Heart right ventricle (tissue), 16 donors: ENCODE measurements around the gene INTS1. TPM values are rescaled to one million over a fixed set of nuclear protein-coding genes. Genes with fewer than 3 reads are reported as not detected.

Experiments used
- ATAC-seq, 8 donors: fragments of 200-7000 bp; cut with Tn5 transposase; one replicate each; pipeline ENCODE4 v1.9.1; 2020; ENCODE audit warnings: mild to moderate bottlenecking in 8 of 8, moderate library complexity in 8 of 8, moderate number of reproducible peaks in 1 of 8
- DNase-seq, 2 donors: peaks; one replicate each; pipeline ENCODE4 v3.0.0-alpha.2; 2020
- H3K27ac ChIP-seq, 10 donors: fragments of 200-600 bp; sonication (generic) in 2 of 10; one replicate each; pipeline versions ENCODE4 v1.5.0 to v1.8.0; 2020 to 2022; ENCODE audit warnings: mild to moderate bottlenecking in 3 of 10
- H3K27me3 ChIP-seq, 7 donors: fragments of 200-600 bp; one replicate each; pipeline ENCODE4 v1.8.0; 2021 to 2022; ENCODE audit warnings: mild to moderate bottlenecking in 2 of 7
- H3K36me3 ChIP-seq, 9 donors: fragments of 200-600 bp; sonication (generic) in 1 of 9; one replicate each; pipeline versions ENCODE4 v1.5.0 to v1.8.0; 2020 to 2022; ENCODE audit warnings: mild to moderate bottlenecking in 2 of 9
- H3K4me1 ChIP-seq, 9 donors: fragments of 200-600 bp; sonication (generic) in 1 of 9; one replicate each; pipeline versions ENCODE4 v1.5.0 to v1.8.0; 2020 to 2022; ENCODE audit warnings: mild to moderate bottlenecking in 4 of 9
- H3K4me3 ChIP-seq, 10 donors: fragments of 200-600 bp; sonication (generic) in 2 of 10; one replicate each; pipeline versions ENCODE4 v1.5.0 to v1.8.0; 2020 to 2022; ENCODE audit warnings: mild to moderate bottlenecking in 7 of 10, moderate library complexity in 2 of 10
- H3K9me3 ChIP-seq, 11 donors: fragments of 200-600 bp in 10 of 11; sonication (generic) in 2 of 11; one replicate each; pipeline versions ENCODE4 v1.5.0 to v1.8.0; 2013 to 2022; ENCODE audit warnings: mild to moderate bottlenecking in 2 of 11, control low read depth in 1 of 11, moderate library complexity in 1 of 11
- CTCF ChIP-seq, 9 donors: fragments of 200-600 bp; sonication (generic) in 2 of 9; IDR thresholded peaks; one replicate each; pipeline versions ENCODE4 v1.5.0 to v1.8.0; 2021 to 2022; ENCODE audit warnings: antibody characterized with exemption in 9 of 9, mild to moderate bottlenecking in 5 of 9, moderate library complexity in 1 of 9
- WGBS, 2 donors: extraction: QIAGEN DNeasy Blood & Tissue Kit; methylation state at CpG; one replicate each; pipeline ENCODE4 v1.1.7; 2013; ENCODE audit warnings: inconsistent platforms in 1 of 2; 5-methylcytosine and 5-hydroxymethylcytosine counted together
- intact Hi-C, 10 donors: fragments of 100-400 bp; cut with DNase I; formaldehyde crosslinking; loops; one replicate each; pipeline versions ENCODE4 v1.11.1 to v1.14.2; 2022
- polyA plus RNA-seq, 2 donors: library from polyadenylated mRNA; stranded (reverse); fragments of 200-250 nt; gene quantifications; one replicate each; pipeline ENCODE4 v1.2.3, GENCODE V29; 2013
- total RNA-seq, 10 donors: library from RNA; stranded (reverse); fragmentation: NEBNext Ultra II Directional in 3 of 10; extraction: Animal tissue kit (Norgen Biotek cat#: 25700) in 3 of 10; gene quantifications; one replicate each; pipeline versions ENCODE4 v1.2.1 to v1.2.4, GENCODE V29; 2021 to 2023
- donor health status: Arrhythmogenic right ventricular cardiomyopathy.
- donor health status: ischemic (EF 13 %, LVEDD 7.1; RV severe dilation, severe dysfunction).
- donor health status: healthy with polysubstance abuse.
- donor health status: DM: no; HTN: yes; CAD: no.
- donor health status: DM: no; HTN: no; CAD: no.
- donor health status: ischemic (EF 25% LVEDD 6.9; RV normal size, moderate dysfunction).
- donor health status: ischemic (EF 25% LVEDD 5.7; RV mildly dilated, moderate dysfunction).
- donor health status: healthy.
- donor health status: DM: yes; HTN: yes; CAD: no.
- donor health status: Ischemic cardiomyopathy.
- donor health status: ischemic (EF 35%, LVEDD 5.7; RV mildly dilated, moderate dysfunction).
- donor health status: nonischemic (EF 11% LVEDD 7.7; RV severe dilation, severe dysfunction).
- donor health status: DM: yes; HTN: yes; CAD: no.
- donor health status: PGD.
- donor health status: ischemic (EF 29% LVEDD 5.4; RV normal size, mild dysfunction).
- donor health status: nonischemic (EF 23%, LVEDD 6.1; RV moderate dilation, normal function).

Gene INTS1
- total and polyA plus RNA-seq, 12 donors: 41.5 to 59.4 (median 45.4) TPM

GRCh38 chr7:1433128-1433920, 70.9 kb downstream of the INTS1 start:
- H3K27me3 ChIP-seq: peaks cover 5 to 39% (median 34%) of the 10 kb centered on the region in 7 donors
- H3K9me3 ChIP-seq: no peaks in the 10 kb centered on the region
- DNase-seq (no peak), ATAC-seq (peak in 2 of 8 donors; percentile 5 to 8)
- WGBS, 2 donors: 80 to 84% methylated on average over 25 of the region's 25 CpGs
- intact Hi-C loops: loop anchor here in 7 of 10 donors (2.0 to 10.0 kb wide), 5 partner anchors 39 to 239 kb away; no protein-coding TSS in a partner anchor
- H3K4me3 ChIP-seq: no peak overlapping the region
- H3K4me1 ChIP-seq: peaks cover 0 to 8% (median 0%) of the 10 kb centered on the region in 9 donors
- no peak overlapping the region for H3K27ac ChIP-seq
- no peak for TF ChIP-seq CTCF (IDR thresholded peaks at IDR 0.05)
- peaks cover 0 to 29% (median 0%) of the 10 kb centered on the region in 9 donors for H3K36me3 ChIP-seq

- H3K9me3 ChIP-seq: no peaks in the 10 kb centered on the region
- peaks cover 0 to 8% (median 0%) of the 10 kb centered on the region in 9 donors for H3K4me1 ChIP-seq
- TF ChIP-seq CTCF (IDR thresholded peaks at IDR 0.05): peak; percentile 87 to 99 (median 97)
- WGBS, 2 donors: 21 to 22% methylated on average over 30 of the region's 30 CpGs
- intact Hi-C loops: loop anchor here in 8 of 10 donors (1.0 to 10.0 kb wide), 6 partner anchors 40 to 238 kb away; no protein-coding TSS in a partner anchor
- H3K27me3 ChIP-seq: peaks cover 5 to 41% (median 34%) of the 10 kb centered on the region in 7 donors
- ATAC-seq (peak; percentile 48 to 83 (median 65)), DNase-seq (peak; percentile 65 to 78)
- H3K27ac ChIP-seq: no peak overlapping the region
- peaks cover 0 to 22% (median 0%) of the 10 kb centered on the region in 9 donors for H3K36me3 ChIP-seq
- no peak overlapping the region for H3K4me3 ChIP-seq
These were observed 71.6 kb downstream of the INTS1 start for GRCh38 chr7:1432411-1433082.

GRCh38 chr7:1431634-1432380, 72.4 kb downstream of the INTS1 start:
- 43 to 45% methylated on average over 22 of the region's 22 CpGs for WGBS, 2 donors

More at GRCh38 chr7:1431634-1432380, 72.4 kb downstream of the INTS1 start:
- DNase-seq (no peak), ATAC-seq (peak in 4 of 8 donors; percentile 5 to 10 (median 7))
- no peak for TF ChIP-seq CTCF (IDR thresholded peaks at IDR 0.05)
- H3K27me3 ChIP-seq: peaks cover 5 to 46% (median 34%) of the 10 kb centered on the region in 7 donors
- peaks cover 0 to 8% (median 0%) of the 10 kb centered on the region in 9 donors for H3K4me1 ChIP-seq
- peaks cover 0 to 14% (median 0%) of the 10 kb centered on the region in 9 donors for H3K36me3 ChIP-seq
- H3K27ac ChIP-seq: no peak overlapping the region
- intact Hi-C loops: loop anchor here in 8 of 10 donors (1.0 to 10.0 kb wide), 6 partner anchors 40 to 237 kb away; no protein-coding TSS in a partner anchor
- no peak overlapping the region for H3K4me3 ChIP-seq
- no peaks in the 10 kb centered on the region for H3K9me3 ChIP-seq
